Neural cell (in vitro differentiated cells): ENCODE results near the gene ACBD3.

Experiments used
- EP300 ChIP-seq: fragments of 450-650 bp; conservative IDR thresholded peaks from 2 replicates; pipeline ENCODE4 v1.6.1; 2014; ENCODE audit warnings: antibody characterized with exemption, mild to moderate bottlenecking, moderate library complexity; ENCODE audit not compliant: poor library complexity, severe bottlenecking
- EZH2 ChIP-seq: fragments of 200-600, 300-800 bp; shearing (Covaris generic), sonication (generic); IDR thresholded peaks from 2 replicates; pipeline ENCODE4 v1.6.1; 2014; ENCODE audit warnings: antibody characterized with exemption, low read length, borderline replicate concordance, mild to moderate bottlenecking; ENCODE audit not compliant: insufficient read depth, poor library complexity, severe bottlenecking
- POLR2AphosphoS5 ChIP-seq: IDR thresholded peaks from 2 replicates; pipeline ENCODE4 v1.6.1; 2012
- RAD21 ChIP-seq: fragments of 450-650 bp; conservative IDR thresholded peaks from 2 replicates; pipeline ENCODE4 v1.6.1; 2014; ENCODE audit warnings: antibody characterized with exemption, mild to moderate bottlenecking, moderate library complexity
- SMC3 ChIP-seq: fragments of 450-650 bp; conservative IDR thresholded peaks from 2 replicates; pipeline ENCODE4 v1.6.1; 2014; ENCODE audit warnings: antibody characterized with exemption, mild to moderate bottlenecking, moderate library complexity; ENCODE audit not compliant: poor library complexity
- TF ChIP-seq, protein P1 (sequence below): fragments of 450-650 bp; IDR thresholded peaks from 2 replicates; pipeline ENCODE4 v1.5.1; 2014; ENCODE audit warnings: antibody characterized with exemption, mild to moderate bottlenecking, moderate library complexity; ENCODE audit not compliant: poor library complexity, severe bottlenecking
- TF ChIP-seq, protein P2 (sequence below): IDR thresholded peaks from 2 replicates; pipeline ENCODE4 v1.6.1; 2012; ENCODE audit warnings: borderline replicate concordance

DNA sequence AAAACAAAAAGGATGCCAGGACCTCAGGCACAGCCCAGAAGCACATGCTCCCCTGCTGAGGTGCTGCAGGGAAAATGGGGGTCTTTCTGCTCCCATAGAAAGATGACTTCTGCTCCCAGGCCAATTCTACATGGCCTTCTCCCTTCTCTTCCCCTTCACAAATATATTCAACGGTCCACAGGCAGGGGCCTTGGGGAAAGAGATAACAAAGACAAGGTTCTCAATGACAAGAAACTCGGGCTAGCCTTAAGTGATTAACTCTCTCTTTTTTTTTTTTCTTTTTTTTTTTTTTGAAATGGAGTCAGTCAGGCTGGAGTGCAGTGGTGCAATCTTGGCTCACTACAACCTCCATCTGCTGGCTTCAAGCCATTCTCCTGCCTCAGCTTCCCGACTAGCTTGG, 69.9 kb downstream of the ACBD3 start:
- TF ChIP-seq EZH2, result no peak
- TF ChIP-seq, protein P1, sequence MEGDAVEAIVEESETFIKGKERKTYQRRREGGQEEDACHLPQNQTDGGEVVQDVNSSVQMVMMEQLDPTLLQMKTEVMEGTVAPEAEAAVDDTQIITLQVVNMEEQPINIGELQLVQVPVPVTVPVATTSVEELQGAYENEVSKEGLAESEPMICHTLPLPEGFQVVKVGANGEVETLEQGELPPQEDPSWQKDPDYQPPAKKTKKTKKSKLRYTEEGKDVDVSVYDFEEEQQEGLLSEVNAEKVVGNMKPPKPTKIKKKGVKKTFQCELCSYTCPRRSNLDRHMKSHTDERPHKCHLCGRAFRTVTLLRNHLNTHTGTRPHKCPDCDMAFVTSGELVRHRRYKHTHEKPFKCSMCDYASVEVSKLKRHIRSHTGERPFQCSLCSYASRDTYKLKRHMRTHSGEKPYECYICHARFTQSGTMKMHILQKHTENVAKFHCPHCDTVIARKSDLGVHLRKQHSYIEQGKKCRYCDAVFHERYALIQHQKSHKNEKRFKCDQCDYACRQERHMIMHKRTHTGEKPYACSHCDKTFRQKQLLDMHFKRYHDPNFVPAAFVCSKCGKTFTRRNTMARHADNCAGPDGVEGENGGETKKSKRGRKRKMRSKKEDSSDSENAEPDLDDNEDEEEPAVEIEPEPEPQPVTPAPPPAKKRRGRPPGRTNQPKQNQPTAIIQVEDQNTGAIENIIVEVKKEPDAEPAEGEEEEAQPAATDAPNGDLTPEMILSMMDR, result no peak
- no peak for TF ChIP-seq SMC3
- TF ChIP-seq, protein P2, sequence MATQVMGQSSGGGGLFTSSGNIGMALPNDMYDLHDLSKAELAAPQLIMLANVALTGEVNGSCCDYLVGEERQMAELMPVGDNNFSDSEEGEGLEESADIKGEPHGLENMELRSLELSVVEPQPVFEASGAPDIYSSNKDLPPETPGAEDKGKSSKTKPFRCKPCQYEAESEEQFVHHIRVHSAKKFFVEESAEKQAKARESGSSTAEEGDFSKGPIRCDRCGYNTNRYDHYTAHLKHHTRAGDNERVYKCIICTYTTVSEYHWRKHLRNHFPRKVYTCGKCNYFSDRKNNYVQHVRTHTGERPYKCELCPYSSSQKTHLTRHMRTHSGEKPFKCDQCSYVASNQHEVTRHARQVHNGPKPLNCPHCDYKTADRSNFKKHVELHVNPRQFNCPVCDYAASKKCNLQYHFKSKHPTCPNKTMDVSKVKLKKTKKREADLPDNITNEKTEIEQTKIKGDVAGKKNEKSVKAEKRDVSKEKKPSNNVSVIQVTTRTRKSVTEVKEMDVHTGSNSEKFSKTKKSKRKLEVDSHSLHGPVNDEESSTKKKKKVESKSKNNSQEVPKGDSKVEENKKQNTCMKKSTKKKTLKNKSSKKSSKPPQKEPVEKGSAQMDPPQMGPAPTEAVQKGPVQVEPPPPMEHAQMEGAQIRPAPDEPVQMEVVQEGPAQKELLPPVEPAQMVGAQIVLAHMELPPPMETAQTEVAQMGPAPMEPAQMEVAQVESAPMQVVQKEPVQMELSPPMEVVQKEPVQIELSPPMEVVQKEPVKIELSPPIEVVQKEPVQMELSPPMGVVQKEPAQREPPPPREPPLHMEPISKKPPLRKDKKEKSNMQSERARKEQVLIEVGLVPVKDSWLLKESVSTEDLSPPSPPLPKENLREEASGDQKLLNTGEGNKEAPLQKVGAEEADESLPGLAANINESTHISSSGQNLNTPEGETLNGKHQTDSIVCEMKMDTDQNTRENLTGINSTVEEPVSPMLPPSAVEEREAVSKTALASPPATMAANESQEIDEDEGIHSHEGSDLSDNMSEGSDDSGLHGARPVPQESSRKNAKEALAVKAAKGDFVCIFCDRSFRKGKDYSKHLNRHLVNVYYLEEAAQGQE, result no peak
- no peak for TF ChIP-seq POLR2AphosphoS5
- TF ChIP-seq EP300, result no peak
- no peak for TF ChIP-seq RAD21
